ENCODE measurements around the gene DNAJC12. TPM values are rescaled to one million over a fixed set of nuclear protein-coding genes. Genes with fewer than 3 reads are reported as not detected.
"Not testable (repeated sequence)": the region's sequence is repeated elsewhere in the genome, so short reads cannot be mapped to it uniquely, and the experiment has no call there.

The DNAJC12 gene
- total and polyA plus RNA-seq, 8 donors: 8.7 to 35.5 (median 20.6) TPM

- DNase-seq (no peak), FAIRE-seq (no peak), ATAC-seq (no peak)
- peak overlapping the region in 1 of 4 donors; percentile 75 for H3K27ac ChIP-seq
- peak overlapping the region in 2 of 4 donors; percentile 34 to 46 for H3K4me3 ChIP-seq
- TF ChIP-seq, protein P1, sequence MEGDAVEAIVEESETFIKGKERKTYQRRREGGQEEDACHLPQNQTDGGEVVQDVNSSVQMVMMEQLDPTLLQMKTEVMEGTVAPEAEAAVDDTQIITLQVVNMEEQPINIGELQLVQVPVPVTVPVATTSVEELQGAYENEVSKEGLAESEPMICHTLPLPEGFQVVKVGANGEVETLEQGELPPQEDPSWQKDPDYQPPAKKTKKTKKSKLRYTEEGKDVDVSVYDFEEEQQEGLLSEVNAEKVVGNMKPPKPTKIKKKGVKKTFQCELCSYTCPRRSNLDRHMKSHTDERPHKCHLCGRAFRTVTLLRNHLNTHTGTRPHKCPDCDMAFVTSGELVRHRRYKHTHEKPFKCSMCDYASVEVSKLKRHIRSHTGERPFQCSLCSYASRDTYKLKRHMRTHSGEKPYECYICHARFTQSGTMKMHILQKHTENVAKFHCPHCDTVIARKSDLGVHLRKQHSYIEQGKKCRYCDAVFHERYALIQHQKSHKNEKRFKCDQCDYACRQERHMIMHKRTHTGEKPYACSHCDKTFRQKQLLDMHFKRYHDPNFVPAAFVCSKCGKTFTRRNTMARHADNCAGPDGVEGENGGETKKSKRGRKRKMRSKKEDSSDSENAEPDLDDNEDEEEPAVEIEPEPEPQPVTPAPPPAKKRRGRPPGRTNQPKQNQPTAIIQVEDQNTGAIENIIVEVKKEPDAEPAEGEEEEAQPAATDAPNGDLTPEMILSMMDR (IDR thresholded peaks at IDR 0.05): no peak
- no peaks in the 10 kb centered on the region for H3K36me3 ChIP-seq
- intact Hi-C loops (cut with DNase I): no loop called here
- WGBS, 2 donors: 21 to 27% methylated on average over 2 of the region's 2 CpGs
- H3K4me1 ChIP-seq: peaks cover 0 to 4% (median 0%) of the 10 kb centered on the region in 3 donors
- peaks cover 0 to under 1% (median 0%) of the 10 kb centered on the region in 4 donors for H3K9me3 ChIP-seq
- no peaks in the 10 kb centered on the region for H3K27me3 ChIP-seq
Observed at GRCh38 chr10:67836488-67836887, 1.5 kb downstream of the DNAJC12 start.

DNA sequence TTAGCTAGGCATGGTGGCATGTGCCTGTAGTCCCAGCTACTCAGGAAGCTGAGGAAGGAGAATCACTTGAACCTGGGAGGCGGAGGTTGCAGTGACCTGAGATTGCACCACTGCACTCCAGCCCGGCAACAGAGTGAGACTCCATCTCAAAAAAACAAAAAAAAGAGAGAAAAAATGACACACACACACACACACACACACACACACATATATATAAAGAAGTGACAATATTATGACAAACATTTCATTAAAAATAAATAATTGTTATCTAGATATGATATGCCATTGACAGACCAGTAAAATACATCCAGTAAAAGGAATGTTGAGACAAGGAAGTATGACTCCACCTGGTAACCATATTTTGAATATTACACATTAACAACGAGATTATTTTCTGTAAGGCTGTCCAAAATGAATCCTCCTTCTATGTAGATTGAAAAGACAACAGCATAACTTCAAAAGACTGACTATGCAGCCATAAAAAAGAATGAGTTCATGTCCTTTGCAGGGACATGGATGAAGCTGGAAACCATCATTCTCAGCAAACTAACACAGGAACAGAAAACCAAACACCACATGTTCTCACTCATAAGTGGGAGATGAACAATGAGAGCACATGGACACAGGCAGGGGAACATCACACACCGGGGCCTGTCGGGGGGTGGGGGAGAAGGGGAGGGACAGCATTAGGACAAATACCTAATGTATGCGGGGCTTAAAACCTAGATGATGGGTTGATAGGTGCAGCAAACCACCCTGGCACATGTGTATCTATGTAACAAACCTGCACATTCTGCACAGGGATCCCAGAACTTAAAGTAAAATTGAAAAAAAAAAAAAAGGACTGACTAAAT is 2.2 kb downstream of the DNAJC12 start:
- H3K27ac ChIP-seq: peak overlapping the region in 1 of 4 donors; percentile 75
- ATAC-seq: peak in 3 of 4 donors; percentile 15 to 37 (median 33)
- 41% methylated on average over 6 of the region's 6 CpGs for WGBS, 2 donors
- H3K27me3 ChIP-seq; intact Hi-C loops (cut with DNase I); H3K4me1 ChIP-seq; H3K9me3 ChIP-seq; H3K36me3 ChIP-seq; FAIRE-seq; DNase-seq: not testable (repeated sequence)
- H3K4me3 ChIP-seq: peak overlapping the region in 1 of 4 donors; percentile 46

- intact Hi-C loops (cut with DNase I): no loop called here
- Histone ChIP-seq H3K4me1 (peaks cover 0 to 4% (median 0%) of the 10 kb centered on the region in 3 donors), H3K4me3 (no peak overlapping the region), H3K9me3 (no peaks in the 10 kb centered on the region), H3K27me3 (no peaks in the 10 kb centered on the region), H3K27ac (no peak overlapping the region), H3K36me3 (no peaks in the 10 kb centered on the region)
- DNase-seq: no peak
- TF ChIP-seq, protein P1 (IDR thresholded peaks at IDR 0.05): no peak
- 94 to 96% methylated on average over 8 of the region's 8 CpGs for WGBS, 2 donors
- no peak for FAIRE-seq
- ATAC-seq: no peak
Observed at GRCh38 chr10:67834375-67834774, 3.6 kb downstream of the DNAJC12 start.

DNA sequence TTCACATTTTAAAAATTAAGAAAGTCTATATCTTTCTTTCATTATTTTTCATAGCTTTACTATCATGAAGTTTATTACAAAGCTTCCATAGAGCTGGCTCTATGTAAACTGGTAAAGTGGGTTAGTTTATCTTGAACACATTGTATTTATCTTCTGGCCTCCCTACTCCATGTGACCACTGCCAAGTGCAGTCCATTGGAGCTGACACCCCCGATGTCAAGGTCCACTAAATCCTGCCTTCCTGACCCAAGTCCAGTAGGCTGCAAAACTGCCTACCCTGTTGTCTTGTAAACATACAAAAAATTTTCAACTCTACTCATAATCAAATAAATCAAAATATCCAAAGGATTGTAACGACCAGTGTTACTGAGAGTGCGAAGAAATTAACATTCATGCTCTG is 10.2 kb downstream of the DNAJC12 start:
- ATAC-seq (peak in 3 of 4 donors; percentile 20 to 66 (median 40)), FAIRE-seq (no peak), DNase-seq (no peak)
- intact Hi-C loops (cut with DNase I): no loop called here
- Histone ChIP-seq H3K4me1 (no peaks in the 10 kb centered on the region), H3K27me3 (no peaks in the 10 kb centered on the region), H3K9me3 (no peaks in the 10 kb centered on the region), H3K27ac (no peak overlapping the region), H3K4me3 (no peak overlapping the region), H3K36me3 (no peaks in the 10 kb centered on the region)
- TF ChIP-seq, protein P1 (IDR thresholded peaks at IDR 0.05): no peak
- WGBS, 2 donors: 67 to 70% methylated on average over 3 of the region's 3 CpGs

DNA sequence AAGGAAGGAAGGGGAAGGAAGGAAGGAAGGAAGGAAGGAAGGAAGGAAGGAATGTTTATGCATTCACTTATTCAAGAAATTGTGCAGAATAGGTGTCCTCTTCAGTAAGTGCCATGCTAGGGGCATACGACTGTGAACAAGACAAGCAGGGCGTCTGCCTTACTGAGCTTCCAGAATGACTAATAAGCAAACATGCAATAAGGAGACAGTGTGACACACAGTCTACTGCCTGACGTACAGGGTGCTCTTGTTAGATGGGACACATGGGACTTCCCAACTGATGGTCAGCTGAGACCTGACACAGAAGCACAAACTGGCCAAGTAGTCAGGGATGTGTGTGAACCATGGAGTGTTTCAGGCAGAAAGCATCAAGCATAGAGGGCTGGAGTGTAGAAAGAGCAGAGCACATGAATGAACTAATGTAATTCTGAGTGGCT is 18.2 kb downstream of the DNAJC12 start:
- WGBS, 2 donors: 80 to 88% methylated on average over 3 of the region's 3 CpGs
- Histone ChIP-seq H3K27me3 (no peaks in the 10 kb centered on the region), H3K27ac (peak overlapping the region in 1 of 4 donors; percentile 3), H3K4me1 (peaks cover 0 to 18% (median 0%) of the 10 kb centered on the region in 3 donors), H3K9me3 (no peaks in the 10 kb centered on the region), H3K36me3 (no peaks in the 10 kb centered on the region), H3K4me3 (no peak overlapping the region)
- DNase-seq (no peak), ATAC-seq (peak in 3 of 4 donors; percentile 29 to 48 (median 39)), FAIRE-seq (no peak)
- TF ChIP-seq, protein P1 (IDR thresholded peaks at IDR 0.05): no peak
- intact Hi-C loops (cut with DNase I): no loop called here

Measured in pancreas (tissue), 10 donors.